NCI-H2081 treated with DMSO at 0.1 percent for 48 hours (cell line): ENCODE measurements around the gene FN3K.
A peak's percentile ranks its signal among the peaks of the same experiment; 100 is the strongest.
"Not testable (repeated sequence)": the region's sequence is repeated elsewhere in the genome, so short reads cannot be mapped to it uniquely, and the experiment has no call there.

ENCODE experiments used
- DNase-seq: peaks from one replicate; lab custom pipeline; 2025; lab: John Stamatoyannopoulos, UW

The FN3K gene

DNA sequence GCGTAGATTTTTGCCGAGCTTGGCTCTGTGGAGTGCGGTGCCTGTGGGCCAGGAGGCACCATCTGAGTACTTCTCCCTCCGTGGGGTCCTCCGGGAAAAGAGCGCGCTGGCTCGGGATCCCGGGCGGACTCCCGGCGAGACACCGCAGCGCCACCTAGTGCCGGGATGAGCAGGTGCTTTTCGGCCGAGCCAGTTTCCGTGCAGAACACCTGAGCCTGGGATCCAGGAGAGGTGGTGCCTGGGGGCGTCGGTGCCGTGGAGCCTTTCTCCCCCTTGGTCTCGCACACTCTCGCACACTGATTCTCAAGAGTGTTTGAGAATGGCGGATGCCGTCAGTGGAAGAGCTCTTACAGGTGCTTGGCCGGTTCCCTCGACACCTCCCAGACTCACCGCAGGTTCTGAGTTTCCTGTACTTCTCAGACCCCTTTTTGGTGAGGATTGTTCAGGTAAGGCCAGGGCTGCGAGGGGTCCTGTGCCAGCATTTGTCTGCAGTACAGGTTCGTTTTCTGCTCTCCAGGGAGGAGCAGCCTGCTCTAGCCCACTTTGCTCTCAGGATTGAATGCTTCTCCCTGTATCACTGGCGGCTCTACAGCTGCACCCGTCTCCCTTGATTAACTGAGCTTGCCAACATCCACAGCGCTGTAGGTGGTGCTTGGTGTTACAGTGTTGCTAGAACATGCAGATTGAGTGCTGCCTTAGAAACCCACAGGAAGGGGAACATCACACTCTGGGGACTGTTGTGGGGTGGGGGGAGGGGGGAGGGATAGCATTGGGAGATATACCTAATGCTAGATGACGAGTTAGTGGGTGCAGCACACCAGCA, 39.8 kb downstream of the FN3K start:
- DNase-seq: peak; percentile 25

DNA sequence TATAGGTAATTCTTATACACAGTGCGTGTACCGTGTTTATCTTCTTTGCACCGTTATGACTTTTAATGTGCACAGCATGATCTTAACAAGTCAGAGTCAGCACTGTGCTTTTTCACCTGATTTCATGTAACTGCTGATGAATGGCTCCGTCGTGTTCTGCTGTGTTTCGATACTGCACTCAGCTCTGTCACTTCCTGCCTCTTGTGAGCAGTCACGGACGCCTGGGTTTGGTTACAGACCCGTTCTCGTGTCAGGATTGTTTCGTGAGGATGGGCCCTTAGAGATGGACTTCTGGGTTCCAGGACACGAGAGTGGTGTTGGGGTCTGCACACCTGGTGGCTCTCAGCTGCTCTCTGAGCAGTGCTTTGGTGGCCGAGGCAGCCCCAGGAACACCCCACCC, 41.0 kb downstream of the FN3K start:
- DNase-seq: no peak

DNA sequence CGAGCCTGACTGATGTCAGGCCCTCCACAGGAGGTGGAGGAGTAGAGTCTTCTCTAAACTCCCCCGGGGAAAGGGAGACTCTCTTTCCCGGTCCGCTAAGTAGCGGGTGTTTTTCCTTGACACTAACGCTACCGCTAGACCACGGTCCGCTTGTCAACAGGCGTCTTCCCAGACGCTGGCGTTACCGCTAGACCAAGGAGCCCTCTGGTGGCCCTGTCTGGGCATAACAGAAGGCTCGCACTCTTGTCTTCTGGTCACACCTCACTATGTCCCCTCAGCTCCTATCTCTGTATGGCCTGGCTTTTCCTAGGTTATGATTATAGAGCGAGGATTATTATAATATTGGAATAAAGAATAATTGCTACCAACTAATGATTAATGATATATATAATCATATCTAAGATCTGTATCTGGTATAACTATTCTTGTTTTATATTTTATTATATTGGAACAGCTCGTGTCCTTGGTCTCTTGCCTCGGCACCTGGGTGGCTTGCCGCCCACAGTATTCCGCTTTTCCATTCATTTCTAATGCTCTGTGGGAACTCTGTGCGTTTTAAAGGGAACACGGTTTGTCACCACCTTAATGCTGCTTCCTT, 42.5 kb downstream of the FN3K start:
- DNase-seq: not testable (repeated sequence)

DNA sequence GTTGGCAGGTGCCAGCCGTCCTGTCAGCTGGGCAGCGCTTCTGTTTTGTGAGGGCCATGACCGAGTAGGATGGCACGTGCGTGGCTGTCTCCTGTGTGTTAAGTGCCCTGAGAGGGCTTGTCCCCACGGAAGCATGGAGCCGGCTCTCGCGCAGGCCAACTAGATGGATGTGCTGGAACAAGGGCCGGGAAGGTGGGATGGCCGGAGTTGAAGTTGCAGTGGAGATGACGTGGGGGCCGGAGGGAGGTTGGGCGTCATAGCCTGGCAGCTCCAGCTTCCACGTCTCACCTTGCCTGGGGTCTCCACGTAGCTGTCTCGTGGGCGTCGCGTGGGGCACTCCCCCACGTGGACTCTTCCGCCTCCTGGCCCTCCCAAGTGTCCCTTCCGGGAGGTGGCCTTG, 44.1 kb downstream of the FN3K start:
- no peak for DNase-seq

DNA sequence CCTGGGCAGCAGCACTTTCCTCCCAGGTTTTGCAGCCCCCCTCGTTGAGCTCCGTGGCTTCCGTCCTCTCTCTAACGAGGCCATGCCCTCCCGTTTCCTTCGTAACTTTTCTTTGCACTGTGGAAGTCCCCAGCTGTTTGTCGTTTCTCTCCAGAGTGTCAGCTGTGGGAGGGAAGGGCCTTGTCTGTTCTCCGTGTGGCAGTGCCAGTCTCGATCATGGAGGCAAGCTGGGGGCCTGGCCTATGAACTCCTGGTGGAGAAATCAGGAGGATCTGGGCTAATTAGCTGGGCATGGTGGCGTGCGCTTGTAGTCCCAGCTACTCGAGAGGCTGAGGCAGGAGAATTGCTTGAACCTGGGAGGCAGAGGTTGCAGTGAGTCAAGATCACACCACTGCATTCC, 44.8 kb downstream of the FN3K start:
- DNase-seq: no peak

DNA sequence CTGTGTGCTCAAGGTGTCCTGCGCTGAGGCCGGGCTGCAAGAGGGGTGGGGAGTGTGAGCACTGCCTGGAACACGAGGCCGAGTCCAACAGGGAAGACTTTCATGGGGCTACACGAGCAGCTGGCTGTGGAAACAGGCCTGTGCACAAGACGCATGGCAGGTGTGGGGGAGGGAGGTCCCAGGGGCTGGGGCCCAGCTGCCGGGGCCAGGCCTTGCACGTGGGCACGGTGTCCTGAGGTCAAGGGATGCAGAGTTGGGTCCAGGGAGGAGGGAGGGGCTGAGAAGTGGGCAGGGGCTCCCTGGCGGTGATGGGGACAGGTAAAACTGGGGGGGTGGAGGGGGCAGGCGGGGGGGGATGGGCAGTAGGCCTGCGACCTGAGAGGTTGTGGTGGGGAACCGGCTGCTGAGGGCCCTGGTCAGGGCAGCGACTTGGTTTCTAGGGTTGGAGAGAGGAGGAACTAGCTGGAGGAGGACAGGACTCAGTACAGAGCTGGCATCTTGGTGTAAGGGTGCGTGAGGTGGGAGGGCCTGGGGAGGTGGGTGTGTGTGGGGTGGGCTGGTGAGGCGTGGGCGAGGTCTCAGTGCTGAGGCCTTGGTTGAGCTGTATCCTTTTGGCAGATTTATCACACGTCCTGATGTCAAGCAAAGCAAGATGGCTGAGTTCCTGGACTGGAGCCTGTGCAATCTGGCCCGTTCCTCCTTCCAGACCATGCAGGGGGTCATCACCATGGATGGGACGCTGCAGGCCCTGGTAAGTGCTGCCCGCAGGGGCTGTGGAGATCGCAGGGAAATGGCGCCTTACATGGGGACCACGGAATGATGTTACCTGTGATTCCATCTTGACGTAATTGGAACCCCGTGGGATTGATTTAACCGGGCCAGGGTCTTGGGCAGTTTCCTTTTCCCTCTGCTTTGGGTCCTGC, 45.8 kb downstream of the FN3K start:
- DNase-seq: no peak

DNA sequence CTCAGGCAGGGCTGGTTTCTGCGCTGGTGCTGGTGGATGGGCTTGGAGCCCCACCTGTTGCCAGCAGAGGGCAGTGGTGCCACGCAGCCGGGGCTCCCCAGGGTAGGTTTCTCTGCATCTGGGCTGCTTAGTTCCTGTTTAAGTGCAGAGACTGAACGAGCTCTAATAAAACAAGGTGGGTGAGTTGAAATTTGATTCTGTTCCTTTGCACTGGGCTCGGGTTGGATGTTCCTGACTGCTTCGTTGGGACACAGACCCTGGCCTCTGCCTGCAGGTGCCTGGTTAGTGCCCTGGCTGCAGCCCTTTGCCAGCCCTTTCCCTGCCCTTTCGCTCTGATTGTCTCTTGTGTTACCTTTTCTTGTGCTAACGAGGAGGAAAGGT, 46.5 kb downstream of the FN3K start:
- no peak for DNase-seq

DNA sequence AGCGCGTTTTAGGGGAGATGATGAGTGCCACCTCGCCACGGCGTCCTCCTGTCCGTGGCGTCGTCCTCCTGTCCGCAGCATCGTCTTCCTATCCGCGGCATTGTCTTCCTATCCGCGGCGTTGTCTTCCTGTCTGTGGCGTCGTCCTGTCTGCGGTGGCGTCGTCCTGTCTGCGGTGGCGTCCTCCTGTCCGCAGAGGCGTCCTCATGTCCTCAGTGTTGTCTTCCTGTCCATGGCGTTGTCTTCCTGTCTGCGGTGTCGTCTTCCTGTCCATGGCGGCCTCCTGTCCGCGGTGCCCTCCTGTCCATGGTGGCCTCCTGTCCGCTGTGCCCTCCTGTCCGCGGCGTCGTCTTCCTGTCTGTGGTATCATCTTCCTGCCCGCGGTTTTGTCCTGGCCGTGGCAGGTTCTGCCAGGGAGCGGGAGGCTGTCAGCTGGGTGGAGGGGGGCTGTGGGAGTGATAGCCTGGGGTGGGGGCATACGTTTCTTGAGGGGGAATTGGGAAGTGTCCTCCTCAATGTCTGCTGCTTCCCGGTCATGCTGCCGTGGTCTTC, 47.3 kb downstream of the FN3K start:
- no peak for DNase-seq

DNA sequence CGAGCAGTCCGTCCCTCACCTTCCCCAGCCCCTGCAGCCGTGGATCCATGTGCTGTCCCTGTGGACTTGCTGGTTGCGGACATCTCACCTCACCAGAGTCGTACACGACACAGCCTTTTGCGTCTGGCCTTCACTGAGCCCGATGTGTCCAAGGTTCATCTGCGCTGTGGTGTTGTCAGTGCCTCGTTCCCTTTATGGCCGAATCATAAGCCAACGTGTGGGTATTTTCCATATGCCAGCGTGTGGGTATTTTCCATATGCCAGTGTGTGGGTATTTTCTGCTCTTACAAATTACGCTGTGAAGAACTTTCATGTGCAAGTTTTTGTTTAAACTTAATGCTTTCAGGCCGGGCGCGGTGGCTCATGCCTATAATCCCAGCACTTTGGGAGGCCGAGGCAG, 48.1 kb downstream of the FN3K start:
- DNase-seq: no peak

DNA sequence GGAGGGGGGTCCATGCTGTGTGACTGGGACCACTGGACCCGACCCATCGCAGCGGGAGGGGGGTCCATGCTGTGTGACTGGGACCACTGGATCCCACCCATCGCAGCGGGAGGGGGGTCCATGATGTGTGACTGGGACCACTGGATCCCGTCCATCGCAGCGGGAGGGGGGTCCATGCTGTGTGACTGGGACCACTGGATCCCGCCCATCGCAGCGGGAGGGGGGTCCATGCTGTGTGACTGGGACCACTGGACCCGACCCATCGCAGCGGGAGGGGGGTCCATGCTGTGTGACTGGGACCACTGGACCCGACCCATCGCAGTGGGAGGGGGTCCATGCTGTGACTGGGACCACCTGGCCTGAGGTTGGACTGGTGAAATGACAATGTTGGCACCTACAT, 50.2 kb downstream of the FN3K start:
- DNase-seq: not testable (repeated sequence)

DNA sequence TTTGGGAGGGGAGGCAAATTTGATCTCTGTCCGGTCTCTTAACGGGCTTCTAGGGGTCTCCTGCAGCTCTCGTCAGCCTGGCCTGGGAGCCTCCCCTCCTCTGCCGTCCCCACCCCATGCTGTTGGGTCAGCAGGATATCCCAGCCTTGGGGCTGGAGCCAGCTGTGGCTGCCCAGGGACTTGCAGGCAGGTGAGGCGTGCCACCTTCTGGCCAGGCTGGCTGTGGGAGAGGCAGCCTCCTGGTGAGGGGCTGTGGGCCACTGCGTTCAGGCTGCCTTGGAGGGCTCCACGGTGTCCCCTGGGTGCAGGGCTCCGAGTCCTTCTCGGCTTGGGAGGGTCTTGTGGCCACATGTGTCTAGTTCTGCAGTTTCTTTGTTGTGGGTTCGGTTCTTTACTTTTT, 51.0 kb downstream of the FN3K start:
- no peak for DNase-seq

DNA sequence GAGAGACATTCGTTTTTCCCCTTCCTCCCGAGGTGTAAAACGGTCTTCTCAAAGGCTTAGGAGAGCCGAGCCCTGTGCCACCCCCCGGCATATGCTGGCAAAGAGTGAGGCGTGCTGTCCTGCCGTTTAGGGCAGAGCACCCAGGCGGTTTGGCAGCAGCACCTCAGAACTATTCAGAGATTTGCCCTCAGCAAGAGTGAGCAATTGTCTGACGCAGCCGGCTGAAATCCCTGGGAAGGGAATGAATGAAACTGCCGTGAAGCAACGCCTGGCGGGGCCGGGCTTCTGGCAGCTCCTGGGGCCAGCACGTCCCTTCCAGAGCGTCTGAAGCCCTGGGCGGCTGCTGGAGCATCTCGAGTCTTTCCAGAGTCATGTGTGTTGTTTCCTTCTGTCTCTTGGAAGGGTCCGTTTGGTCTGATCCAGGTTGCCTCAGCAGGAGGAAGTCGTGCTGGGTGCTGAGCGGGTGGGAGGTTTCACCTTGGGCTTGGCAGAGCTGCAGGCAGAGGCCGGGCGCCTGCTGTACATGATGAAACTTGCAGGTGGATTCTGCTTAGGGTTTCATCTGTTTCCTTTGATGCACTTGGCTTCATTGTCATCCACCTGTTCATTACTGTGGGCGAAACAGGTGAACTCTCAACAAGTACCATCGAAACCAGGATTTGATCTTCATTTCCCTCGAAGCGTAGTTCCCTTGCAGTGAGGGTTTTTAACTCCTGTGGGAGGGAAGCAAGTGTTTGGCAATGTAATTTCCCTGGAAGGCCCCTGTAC, 51.9 kb downstream of the FN3K start:
- no peak for DNase-seq

DNA sequence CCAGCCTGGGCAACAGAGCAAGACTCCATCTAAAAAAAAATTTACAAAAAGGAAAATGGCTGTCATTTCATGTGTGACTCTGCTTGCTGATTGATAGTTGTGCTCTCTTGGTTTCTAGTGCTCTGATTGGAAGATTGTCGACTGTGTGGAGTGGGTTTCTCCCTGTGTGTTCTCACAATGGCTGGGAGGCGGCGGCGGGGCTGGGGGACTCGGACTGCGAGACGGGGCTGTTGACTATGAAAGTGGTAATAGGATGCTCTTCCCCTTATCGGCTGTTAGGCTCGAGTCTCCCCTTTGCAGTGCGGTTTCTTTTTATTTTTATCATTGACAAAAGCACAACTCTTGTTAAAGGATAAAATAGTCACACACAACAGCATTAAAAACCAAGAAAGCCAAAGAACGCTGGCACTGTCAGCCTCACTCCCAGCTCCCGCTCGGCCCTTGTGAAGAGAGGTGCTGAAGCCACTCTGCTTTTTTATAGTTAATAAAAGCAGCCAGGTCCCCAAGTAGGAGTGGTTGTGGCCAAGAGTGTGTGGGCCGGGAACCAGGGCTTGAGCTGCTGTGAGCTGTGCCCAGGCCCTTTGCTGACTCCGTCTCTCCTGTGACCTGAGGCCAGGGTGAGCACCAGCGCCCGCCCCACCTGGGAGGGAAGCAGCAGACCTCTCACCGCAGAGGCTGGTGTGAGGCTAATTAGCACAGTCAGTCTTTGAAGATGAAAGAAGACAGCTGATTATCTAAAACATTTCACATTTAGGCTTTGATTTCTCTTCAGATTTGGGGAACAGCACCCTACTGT, 53.0 kb downstream of the FN3K start:
- no peak for DNase-seq

DNA sequence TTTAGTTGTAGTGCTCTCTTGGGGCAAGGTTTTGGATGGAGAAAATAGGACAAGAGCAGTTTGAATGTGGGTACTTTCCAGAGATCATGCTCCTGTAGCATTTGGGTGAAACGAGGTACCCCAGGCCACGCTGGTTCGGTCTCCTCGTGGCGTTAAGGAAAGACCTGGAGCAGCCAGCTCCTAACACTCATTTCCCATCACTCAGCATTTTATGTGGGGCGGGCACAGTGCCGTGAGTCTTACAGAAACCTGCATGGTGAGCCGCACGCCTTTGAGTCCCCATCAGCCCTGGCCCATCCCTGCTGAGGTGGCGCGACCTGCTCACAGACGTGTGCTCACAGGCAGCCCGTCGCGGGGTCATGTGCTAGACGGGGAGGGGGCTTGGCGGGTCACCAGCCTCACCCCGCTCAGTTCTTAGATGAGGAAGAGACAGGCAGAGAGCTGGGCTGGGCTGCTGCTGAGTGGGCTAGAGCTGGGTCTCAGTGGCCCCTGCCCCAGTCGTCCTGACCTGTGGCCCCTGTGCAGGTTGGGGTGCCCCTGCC, 53.7 kb downstream of the FN3K start:
- no peak for DNase-seq

DNA sequence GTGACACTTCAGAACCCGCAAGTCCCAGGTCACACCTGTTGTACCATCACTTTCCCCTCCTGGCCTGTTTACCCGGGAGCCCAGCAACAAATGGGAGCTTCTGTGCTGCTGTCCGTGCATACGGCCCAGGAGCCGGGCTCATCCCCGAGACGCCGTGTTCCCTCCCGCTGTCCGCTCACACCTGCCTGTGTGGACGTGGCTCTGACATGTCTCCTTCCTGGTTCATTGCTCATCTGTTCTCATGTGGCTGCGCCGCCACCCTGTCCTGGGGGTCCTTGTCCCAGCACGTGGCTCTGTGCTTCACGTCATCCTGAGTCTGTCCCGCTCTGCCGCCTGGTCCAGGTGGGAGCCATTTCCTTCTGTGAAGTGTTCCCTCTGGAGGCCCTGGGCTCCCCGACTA, 54.4 kb downstream of the FN3K start:
- DNase-seq: no peak

DNA sequence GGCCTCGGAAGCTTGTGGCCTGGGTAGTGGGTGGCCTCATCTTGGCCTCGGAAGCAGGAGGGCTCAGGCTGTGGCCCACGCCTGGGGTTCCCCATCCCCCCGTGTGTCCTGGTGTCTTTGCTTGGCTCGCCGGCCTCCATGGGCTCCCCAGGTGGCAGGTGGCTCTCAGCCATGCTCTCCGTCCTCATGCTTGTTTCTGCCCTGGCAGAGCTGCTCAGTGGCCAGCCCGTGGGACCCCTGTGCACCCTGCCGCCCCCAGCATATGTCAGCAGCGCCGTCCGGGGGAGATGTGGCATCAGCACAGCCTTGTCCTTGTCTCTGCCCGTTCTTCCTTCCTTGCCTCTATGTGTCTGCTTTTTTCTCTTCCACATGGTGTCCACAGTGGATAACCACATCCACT, 55.0 kb downstream of the FN3K start:
- no peak for DNase-seq

DNA sequence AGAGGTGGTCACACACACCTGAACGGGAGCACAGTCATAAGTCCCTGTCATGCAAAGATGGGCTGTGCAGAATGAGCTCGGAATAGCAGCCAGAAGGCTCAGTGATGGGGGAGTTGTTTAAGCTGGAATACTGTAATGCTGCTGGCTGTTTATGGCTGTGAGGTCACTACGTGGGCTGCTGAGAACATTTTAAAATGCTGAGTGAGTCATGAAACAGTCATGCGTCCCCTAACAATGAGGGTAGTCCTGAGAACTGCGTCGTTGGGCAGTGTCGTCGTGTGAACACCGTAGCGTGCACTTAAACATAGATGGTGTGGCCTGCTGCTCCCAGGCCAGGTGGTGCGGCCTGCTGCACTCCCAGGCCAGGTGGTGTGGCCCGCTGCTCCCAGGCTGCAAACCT, 56.1 kb downstream of the FN3K start:
- DNase-seq: no peak

DNA sequence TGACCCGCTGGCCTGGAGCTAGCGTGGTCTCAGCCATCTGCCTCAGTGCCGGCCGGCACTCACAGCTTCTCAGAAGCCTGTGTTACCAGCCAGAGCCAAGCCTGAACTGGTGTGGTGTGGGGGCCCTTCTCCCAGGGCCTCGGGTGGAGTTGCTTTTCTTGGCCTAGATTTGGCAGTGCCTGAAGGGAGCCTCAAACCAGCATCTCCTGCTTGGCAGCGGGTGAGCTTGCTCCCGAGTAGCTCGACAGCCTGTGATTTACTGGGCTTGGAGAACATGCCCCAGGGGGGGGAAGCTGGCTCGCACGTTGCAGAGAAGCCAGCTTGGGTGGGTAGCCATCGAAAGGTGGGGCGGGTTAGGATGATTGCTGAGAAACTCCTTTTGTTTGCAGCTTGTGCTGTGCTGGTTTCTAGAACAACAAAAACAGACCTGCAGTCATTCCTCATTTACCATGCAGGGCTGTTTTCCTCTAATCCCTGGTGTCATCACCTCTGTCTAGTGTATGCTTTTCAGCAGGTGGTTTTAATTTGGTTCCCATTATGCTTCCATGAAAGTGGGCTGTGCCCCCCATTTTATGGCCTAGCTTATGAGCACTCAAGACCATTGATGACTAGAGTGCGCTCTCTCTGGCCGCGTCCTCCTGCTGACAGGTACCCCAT, 58.7 kb downstream of the FN3K start:
- no peak for DNase-seq

DNA sequence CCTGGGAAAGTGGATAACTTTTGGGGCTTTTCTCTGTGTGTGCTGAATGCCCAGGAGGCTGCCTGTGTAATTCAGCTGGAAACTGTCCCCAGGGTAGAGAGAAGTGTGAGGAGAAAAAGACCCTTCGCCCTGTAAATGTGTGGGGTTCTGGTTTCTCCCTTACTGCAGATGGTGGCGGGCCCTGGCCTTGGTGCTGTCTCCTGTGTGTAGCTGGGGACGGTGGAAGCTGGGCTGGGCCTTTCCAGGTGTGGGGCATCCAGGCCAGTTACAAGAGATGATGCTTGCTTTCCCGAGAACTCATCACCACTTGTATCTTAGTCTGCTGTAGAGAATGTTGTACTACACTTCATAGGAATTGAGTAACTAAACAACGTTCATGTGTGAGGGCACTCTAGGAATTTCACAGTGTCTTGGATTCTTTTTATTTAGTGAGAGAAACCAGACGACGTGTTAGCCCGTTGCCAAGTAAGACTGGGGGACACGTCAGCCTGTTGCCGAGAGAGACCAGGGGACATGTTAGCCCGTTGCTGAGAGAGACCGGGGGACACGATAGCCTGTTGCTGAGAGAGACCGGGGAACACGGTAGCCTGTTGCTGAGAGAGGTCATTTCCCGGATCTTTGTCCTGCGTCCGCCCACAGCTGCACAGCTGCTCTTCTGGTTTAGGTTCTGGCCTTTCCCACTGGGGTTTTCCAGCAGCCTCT, 59.5 kb downstream of the FN3K start:
- DNase-seq: no peak

DNA sequence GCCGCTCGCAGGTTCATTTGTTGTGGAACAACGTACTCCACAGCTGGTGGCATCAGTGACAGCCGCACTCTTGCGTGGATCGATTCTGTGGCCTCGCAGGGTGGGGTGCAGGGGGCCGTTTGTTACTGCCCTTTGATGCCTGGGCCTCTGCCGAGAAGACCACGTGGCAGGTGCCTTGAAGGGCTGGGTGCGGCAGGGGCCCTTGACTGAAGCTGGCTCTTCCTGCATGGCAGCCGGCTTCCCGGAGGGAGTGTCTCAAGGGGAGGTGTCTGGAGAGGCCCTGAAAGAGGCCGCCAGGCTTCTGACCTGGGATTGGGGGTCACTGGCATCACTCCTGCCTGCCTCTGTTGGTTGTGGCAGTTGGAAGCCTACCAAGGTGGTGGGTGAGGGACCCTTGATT, 60.2 kb downstream of the FN3K start:
- no peak for DNase-seq
